ENCODE data around the gene NR6A1. TPM values are rescaled to one million over a fixed set of nuclear protein-coding genes. Genes with fewer than 3 reads are reported as not detected.

The NR6A1 gene
- total and polyA plus RNA-seq, 2 experiments from 2014 or later = 44.2 to 139 TPM

DNA sequence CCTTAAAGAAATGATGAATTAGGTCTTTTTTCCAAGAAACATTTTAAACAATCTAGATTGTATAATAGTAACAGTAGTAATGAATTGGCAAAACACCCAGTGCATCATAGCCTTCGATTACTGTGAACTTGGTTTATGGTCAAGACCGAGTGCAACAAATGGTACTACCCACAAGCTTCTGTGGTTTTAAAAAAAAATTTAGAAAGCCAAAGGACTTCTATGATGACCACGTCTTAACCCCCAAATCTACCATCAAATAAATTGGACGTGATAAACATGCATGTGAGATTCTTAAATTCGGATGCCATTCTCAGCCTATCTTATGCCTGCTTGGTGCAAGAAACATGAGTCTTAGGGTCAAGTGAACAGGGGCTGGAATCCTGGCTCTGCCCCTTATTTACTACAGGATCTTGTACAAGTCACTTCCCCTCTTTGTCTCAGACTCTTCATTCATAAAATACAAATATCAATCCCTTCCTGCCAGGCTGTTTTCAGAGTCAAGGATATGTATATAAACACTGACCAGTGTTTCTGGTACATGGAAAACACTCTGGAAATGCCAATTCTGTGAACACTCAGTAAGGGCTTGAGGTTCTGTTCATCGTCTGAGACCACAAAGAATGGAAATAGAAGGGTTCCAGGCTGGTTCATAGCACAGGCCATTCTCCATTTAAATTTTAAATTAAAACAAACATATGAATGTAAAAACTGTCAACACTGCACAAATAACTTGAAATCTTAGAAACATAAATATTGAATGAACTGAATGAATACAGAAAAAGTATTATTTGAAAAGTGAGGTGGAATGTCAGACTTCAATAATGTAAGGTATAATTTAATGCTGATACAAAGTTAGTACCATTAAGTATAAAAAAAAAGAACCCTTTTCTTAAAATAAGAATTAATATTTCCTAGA is 107.8 kb downstream of the NR6A1 start:
- Mint-ChIP-seq H3K36me3 (ENCODE audit: low read depth) (no peaks in the 10 kb centered on the region), H3K27me3 (ENCODE audit: insufficient read depth, low read depth, poor library complexity) (peaks cover 4% of the 10 kb centered on the region), H3K27ac (no peak overlapping the region; the same call in 1 of the 2 replicates), H3K4me1 (peaks cover 42% of the 10 kb centered on the region), H3K4me3 (no peak overlapping the region), H3K9me3 (no peaks in the 10 kb centered on the region)
- Histone ChIP-seq H4K20me1 (replicated peaks; ENCODE audit: insufficient read depth) (no peaks in the 10 kb centered on the region; the same call in 1 of the 2 replicates), H3K4me1 (ENCODE audit: insufficient read depth) (peaks cover 33% of the 10 kb centered on the region), H3K4me3 (no peak overlapping the region), H3K9me2 (ENCODE audit: insufficient read depth) (no peaks in the 10 kb centered on the region), H3F3A (replicated peaks; ENCODE audit: low read depth) (no peaks in the 10 kb centered on the region), H3K27me3 (ENCODE audit: insufficient read depth) (no peaks in the 10 kb centered on the region), H2AFZ (no peak overlapping the region), H3K27ac (ENCODE audit: low read depth) (no peak overlapping the region), H3K79me2 (replicated peaks; ENCODE audit: insufficient read depth) (peaks cover 9% of the 10 kb centered on the region; the same call in 1 of the 2 replicates), H3K4me2 (no peak overlapping the region), H3K36me3 (ENCODE audit: insufficient read depth) (no peaks in the 10 kb centered on the region)
- ATAC-seq (no peak), DNase-seq (ENCODE audit: low spot score) (no peak)
- TF ChIP-seq, protein P1, sequence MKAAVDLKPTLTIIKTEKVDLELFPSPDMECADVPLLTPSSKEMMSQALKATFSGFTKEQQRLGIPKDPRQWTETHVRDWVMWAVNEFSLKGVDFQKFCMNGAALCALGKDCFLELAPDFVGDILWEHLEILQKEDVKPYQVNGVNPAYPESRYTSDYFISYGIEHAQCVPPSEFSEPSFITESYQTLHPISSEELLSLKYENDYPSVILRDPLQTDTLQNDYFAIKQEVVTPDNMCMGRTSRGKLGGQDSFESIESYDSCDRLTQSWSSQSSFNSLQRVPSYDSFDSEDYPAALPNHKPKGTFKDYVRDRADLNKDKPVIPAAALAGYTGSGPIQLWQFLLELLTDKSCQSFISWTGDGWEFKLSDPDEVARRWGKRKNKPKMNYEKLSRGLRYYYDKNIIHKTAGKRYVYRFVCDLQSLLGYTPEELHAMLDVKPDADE (IDR thresholded peaks at IDR 0.05) = no peak
- no peak for TF ChIP-seq ZNF114 (CRISPR knock-in tag; IDR thresholded peaks at IDR 0.05)
- TF ChIP-seq EZH2 (IDR thresholded peaks at IDR 0.05; ENCODE audit: low read depth, unreplicated experiment) = no peak
- TF ChIP-seq, protein P2, sequence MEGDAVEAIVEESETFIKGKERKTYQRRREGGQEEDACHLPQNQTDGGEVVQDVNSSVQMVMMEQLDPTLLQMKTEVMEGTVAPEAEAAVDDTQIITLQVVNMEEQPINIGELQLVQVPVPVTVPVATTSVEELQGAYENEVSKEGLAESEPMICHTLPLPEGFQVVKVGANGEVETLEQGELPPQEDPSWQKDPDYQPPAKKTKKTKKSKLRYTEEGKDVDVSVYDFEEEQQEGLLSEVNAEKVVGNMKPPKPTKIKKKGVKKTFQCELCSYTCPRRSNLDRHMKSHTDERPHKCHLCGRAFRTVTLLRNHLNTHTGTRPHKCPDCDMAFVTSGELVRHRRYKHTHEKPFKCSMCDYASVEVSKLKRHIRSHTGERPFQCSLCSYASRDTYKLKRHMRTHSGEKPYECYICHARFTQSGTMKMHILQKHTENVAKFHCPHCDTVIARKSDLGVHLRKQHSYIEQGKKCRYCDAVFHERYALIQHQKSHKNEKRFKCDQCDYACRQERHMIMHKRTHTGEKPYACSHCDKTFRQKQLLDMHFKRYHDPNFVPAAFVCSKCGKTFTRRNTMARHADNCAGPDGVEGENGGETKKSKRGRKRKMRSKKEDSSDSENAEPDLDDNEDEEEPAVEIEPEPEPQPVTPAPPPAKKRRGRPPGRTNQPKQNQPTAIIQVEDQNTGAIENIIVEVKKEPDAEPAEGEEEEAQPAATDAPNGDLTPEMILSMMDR (conservative IDR thresholded peaks at IDR 0.05; ENCODE audit: low read depth in 2 of 2) = no peak
- no peak for TF ChIP-seq EZH2phosphoT487 (IDR thresholded peaks at IDR 0.05; ENCODE audit: unreplicated experiment)
- no peak for TF ChIP-seq CREB1 (CRISPR knock-in tag; IDR thresholded peaks at IDR 0.05; ENCODE audit: low read depth)
- no peak for TF ChIP-seq POLR2AphosphoS5 (IDR thresholded peaks at IDR 0.05; ENCODE audit: low read depth)
- TF ChIP-seq NANOG (IDR thresholded peaks at IDR 0.05; ENCODE audit: borderline replicate concordance) = no peak
- no peak for TF ChIP-seq ZNF331 (CRISPR knock-in tag; IDR thresholded peaks at IDR 0.05; ENCODE audit: low read depth)
- TF ChIP-seq, protein P3, sequence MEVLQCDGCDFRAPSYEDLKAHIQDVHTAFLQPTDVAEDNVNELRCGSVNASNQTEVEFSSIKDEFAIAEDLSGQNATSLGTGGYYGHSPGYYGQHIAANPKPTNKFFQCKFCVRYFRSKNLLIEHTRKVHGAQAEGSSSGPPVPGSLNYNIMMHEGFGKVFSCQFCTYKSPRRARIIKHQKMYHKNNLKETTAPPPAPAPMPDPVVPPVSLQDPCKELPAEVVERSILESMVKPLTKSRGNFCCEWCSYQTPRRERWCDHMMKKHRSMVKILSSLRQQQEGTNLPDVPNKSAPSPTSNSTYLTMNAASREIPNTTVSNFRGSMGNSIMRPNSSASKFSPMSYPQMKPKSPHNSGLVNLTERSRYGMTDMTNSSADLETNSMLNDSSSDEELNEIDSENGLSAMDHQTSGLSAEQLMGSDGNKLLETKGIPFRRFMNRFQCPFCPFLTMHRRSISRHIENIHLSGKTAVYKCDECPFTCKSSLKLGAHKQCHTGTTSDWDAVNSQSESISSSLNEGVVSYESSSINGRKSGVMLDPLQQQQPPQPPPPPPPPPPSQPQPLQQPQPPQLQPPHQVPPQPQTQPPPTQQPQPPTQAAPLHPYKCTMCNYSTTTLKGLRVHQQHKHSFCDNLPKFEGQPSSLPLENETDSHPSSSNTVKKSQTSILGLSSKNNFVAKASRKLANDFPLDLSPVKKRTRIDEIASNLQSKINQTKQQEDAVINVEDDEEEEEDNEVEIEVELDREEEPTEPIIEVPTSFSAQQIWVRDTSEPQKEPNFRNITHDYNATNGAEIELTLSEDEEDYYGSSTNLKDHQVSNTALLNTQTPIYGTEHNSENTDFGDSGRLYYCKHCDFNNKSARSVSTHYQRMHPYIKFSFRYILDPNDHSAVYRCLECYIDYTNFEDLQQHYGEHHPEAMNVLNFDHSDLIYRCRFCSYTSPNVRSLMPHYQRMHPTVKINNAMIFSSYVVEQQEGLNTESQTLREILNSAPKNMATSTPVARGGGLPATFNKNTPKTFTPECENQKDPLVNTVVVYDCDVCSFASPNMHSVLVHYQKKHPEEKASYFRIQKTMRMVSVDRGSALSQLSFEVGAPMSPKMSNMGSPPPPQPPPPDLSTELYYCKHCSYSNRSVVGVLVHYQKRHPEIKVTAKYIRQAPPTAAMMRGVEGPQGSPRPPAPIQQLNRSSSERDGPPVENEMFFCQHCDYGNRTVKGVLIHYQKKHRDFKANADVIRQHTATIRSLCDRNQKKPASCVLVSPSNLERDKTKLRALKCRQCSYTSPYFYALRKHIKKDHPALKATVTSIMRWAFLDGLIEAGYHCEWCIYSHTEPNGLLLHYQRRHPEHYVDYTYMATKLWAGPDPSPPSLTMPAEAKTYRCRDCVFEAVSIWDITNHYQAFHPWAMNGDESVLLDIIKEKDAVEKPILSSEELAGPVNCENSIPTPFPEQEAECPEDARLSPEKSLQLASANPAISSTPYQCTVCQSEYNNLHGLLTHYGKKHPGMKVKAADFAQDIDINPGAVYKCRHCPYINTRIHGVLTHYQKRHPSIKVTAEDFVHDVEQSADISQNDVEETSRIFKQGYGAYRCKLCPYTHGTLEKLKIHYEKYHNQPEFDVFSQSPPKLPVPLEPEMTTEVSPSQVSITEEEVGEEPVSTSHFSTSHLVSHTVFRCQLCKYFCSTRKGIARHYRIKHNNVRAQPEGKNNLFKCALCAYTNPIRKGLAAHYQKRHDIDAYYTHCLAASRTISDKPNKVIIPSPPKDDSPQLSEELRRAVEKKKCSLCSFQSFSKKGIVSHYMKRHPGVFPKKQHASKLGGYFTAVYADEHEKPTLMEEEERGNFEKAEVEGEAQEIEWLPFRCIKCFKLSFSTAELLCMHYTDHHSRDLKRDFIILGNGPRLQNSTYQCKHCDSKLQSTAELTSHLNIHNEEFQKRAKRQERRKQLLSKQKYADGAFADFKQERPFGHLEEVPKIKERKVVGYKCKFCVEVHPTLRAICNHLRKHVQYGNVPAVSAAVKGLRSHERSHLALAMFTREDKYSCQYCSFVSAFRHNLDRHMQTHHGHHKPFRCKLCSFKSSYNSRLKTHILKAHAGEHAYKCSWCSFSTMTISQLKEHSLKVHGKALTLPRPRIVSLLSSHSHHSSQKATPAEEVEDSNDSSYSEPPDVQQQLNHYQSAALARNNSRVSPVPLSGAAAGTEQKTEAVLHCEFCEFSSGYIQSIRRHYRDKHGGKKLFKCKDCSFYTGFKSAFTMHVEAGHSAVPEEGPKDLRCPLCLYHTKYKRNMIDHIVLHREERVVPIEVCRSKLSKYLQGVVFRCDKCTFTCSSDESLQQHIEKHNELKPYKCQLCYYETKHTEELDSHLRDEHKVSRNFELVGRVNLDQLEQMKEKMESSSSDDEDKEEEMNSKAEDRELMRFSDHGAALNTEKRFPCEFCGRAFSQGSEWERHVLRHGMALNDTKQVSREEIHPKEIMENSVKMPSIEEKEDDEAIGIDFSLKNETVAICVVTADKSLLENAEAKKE (CRISPR knock-in tag; IDR thresholded peaks at IDR 0.05) = no peak
- TF ChIP-seq JUNB (IDR thresholded peaks at IDR 0.05; ENCODE audit: unreplicated experiment) = no peak
- TF ChIP-seq STAT1 (IDR thresholded peaks at IDR 0.05; ENCODE audit: unreplicated experiment) = no peak
